HCT116 (cell line): ENCODE data around the gene FOSB. TPM values are rescaled to one million over a fixed set of nuclear protein-coding genes. Genes with fewer than 3 reads are reported as not detected.

Source experiments
- ATAC-seq: fragments of 200-7000 bp; cut with Tn5 transposase; 2 replicates; pipeline ENCODE4 v1.9.1; 2020; ENCODE audit warnings: mild to moderate bottlenecking, moderate library complexity
- BruUV-seq: library from RNA; stranded (reverse); fragments of 400-500 nt; replicated peaks from 2 replicates; lab custom pipeline; 2021; lab: Mats Ljungman, UMichigan
- CTCF ChIA-PET: fragments of 300-600 bp; sonication (Branson Sonifier 250); formaldehyde crosslinking; loops from one replicate; lab custom pipeline; 2021; ENCODE audit warnings: antibody characterized with exemption; lab: Charles Lee
- POLR2A ChIA-PET: fragments of 300-600, 350-600 bp; sonication (Branson Sonifier 250); formaldehyde crosslinking; loops from one replicate; lab custom pipeline; 2021; ENCODE audit warnings: antibody characterized with exemption; lab: Charles Lee
- RAD21 ChIA-PET, 2 experiments: fragments of 300-600 bp; sonication (Branson Sonifier 250); formaldehyde crosslinking; loops; one replicate each; lab custom pipeline; 2023; ENCODE audit warnings: low total read pairs in 2 of 2; ENCODE audit not compliant: uncharacterized antibody in 2 of 2, unreplicated experiment in 2 of 2, low non-redundant PET in 1 of 2; lab: Charles Lee
- DNase-seq: peaks from one replicate; pipeline ENCODE4 v3.0.0-alpha.2; 2010; ENCODE audit warnings: low read depth, low spot score
- H2AFZ ChIP-seq: fragments of 200-600 bp; shearing (Covaris generic), sonication (generic); 2 replicates; pipeline ENCODE4 v1.6.1; 2017; ENCODE audit warnings: low read depth, mixed run types, mixed read lengths, antibody characterized with exemption, low read length; ENCODE audit not compliant: poor library complexity, severe bottlenecking
- H3K27ac ChIP-seq: 2 replicates; pipeline ENCODE4 v1.5.1; 2012; ENCODE audit warnings: low read depth, low read length
- H3K27me3 ChIP-seq: fragments of 200-600 bp; sonication (generic); 2 replicates; pipeline ENCODE4 v1.6.1; 2016; ENCODE audit warnings: mixed run types, low read length, mixed read lengths; ENCODE audit not compliant: insufficient read depth
- H3K36me3 ChIP-seq, 2 experiments: fragments of 200-500 bp in 1 of 2; fragments of 200-600 bp in 1 of 2; sonication (Bioruptor generic) in 1 of 2; sonication (generic) in 1 of 2; 2 replicates each; pipeline versions ENCODE4 v1.5.1 to v1.6.1; 2014 to 2016; ENCODE audit warnings: low read length in 2 of 2, inconsistent platforms in 1 of 2, mixed read lengths in 1 of 2, mixed run types in 1 of 2; ENCODE audit not compliant: insufficient read depth in 2 of 2, control insufficient read depth in 1 of 2
- H3K4me1 ChIP-seq, 2 experiments: fragments of 200-600 bp in 1 of 2; sonication (generic) in 1 of 2; 2 replicates each; pipeline versions ENCODE4 v1.5.1 to v1.6.1; 2012 to 2017; ENCODE audit warnings: low read length in 2 of 2, inconsistent platforms in 1 of 2, mild to moderate bottlenecking in 1 of 2, mixed read lengths in 1 of 2, mixed run types in 1 of 2, moderate library complexity in 1 of 2; ENCODE audit not compliant: insufficient read depth in 2 of 2, control insufficient read depth in 1 of 2
- H3K4me2 ChIP-seq: fragments of 200-600 bp; sonication (generic); 2 replicates; pipeline ENCODE4 v1.6.1; 2017; ENCODE audit warnings: mixed run types, low read length, mixed read lengths
- H3K4me3 ChIP-seq, 2 experiments: fragments of 200-600 bp in 1 of 2; sonication (generic) in 1 of 2; replicated peaks in 1 of 2; 2 replicates each; pipeline ENCODE4 v1.5.1; 2011 to 2016; ENCODE audit warnings: low read length in 2 of 2, control low read depth in 1 of 2, low read depth in 1 of 2, mild to moderate bottlenecking in 1 of 2, mixed read lengths in 1 of 2, mixed run types in 1 of 2
- H3K79me2 ChIP-seq: fragments of 200-600 bp; sonication (generic); 2 replicates; pipeline ENCODE4 v1.6.1; 2017; ENCODE audit warnings: mild to moderate bottlenecking, mixed run types, low read length, moderate library complexity, mixed read lengths; ENCODE audit not compliant: insufficient read depth
- H3K9ac ChIP-seq: fragments of 200-600 bp; sonication (generic); 2 replicates; pipeline ENCODE4 v1.6.1; 2016; ENCODE audit warnings: low read length, mixed read lengths
- H3K9me2 ChIP-seq: fragments of 200-600 bp; sonication (generic), shearing (Covaris generic); 2 replicates; pipeline ENCODE4 v1.6.1; 2017; ENCODE audit warnings: mixed run types, mild to moderate bottlenecking, moderate library complexity; ENCODE audit not compliant: insufficient read depth
- H3K9me3 ChIP-seq, 2 experiments: fragments of 200-500 bp in 1 of 2; fragments of 200-600 bp in 1 of 2; sonication (Bioruptor generic) in 1 of 2; sonication (generic) in 1 of 2; 2 replicates each; pipeline ENCODE4 v1.6.1; 2014 to 2017; ENCODE audit warnings: low read length in 2 of 2, mixed read lengths in 2 of 2, inconsistent platforms in 1 of 2, low read depth in 1 of 2, mild to moderate bottlenecking in 1 of 2, mixed run types in 1 of 2, moderate library complexity in 1 of 2; ENCODE audit not compliant: control insufficient read depth in 1 of 2, insufficient read depth in 1 of 2
- H4K20me1 ChIP-seq: fragments of 200-600 bp; sonication (generic), shearing (Covaris generic); 2 replicates; pipeline ENCODE4 v1.6.1; 2017; ENCODE audit warnings: mixed run types, mild to moderate bottlenecking, moderate library complexity; ENCODE audit not compliant: insufficient read depth
- EGR1 ChIP-seq: IDR thresholded peaks from 2 replicates; pipeline ENCODE4 v1.6.1; 2012; ENCODE audit warnings: low read depth
- EZH2 ChIP-seq: fragments of 200-600 bp; sonication (generic); IDR thresholded peaks from 2 replicates; pipeline ENCODE4 v1.6.1; 2017; ENCODE audit warnings: antibody characterized with exemption, mixed run types
- FOSL1 ChIP-seq: IDR thresholded peaks from 2 replicates; pipeline ENCODE4 v1.6.1; 2012; ENCODE audit warnings: low read depth
- MAX ChIP-seq: IDR thresholded peaks from 2 replicates; pipeline ENCODE4 v1.6.1; 2012
- RAD21 ChIP-seq: IDR thresholded peaks from 2 replicates; pipeline ENCODE4 v1.6.1; 2012; ENCODE audit warnings: low read depth, mild to moderate bottlenecking
- TCF7L2 ChIP-seq: IDR thresholded peaks from 2 replicates; pipeline ENCODE4 v1.7.0; 2011; ENCODE audit warnings: borderline replicate concordance, inconsistent platforms; ENCODE audit not compliant: insufficient read depth, insufficient read length; ENCODE audit errors: extremely low read depth
- YY1 ChIP-seq: IDR thresholded peaks from 2 replicates; pipeline ENCODE4 v1.6.1; 2011; ENCODE audit warnings: low read length, low read depth, moderate library complexity, mild to moderate bottlenecking; ENCODE audit not compliant: insufficient replicate concordance; ENCODE audit errors: extremely low read depth
- ZNF274 ChIP-seq: fragments of 200-500 bp; sonication (Bioruptor generic); IDR thresholded peaks from 2 replicates; pipeline ENCODE4 v1.6.1; 2014; ENCODE audit warnings: mild to moderate bottlenecking, low read depth, low read length, inconsistent platforms
- intact Hi-C: fragments of 100-400 bp; cut with micrococcal nuclease; formaldehyde crosslinking; loops from 2 replicates; pipeline ENCODE4 v1.10.0; 2022
- total RNA-seq: library from RNA; stranded (reverse); gene quantifications from one replicate; pipeline ENCODE4 v1.2.1, GENCODE V29; 2021; ENCODE audit not compliant: unreplicated experiment
- TF ChIP-seq, protein P1 (sequence below), 3 experiments: fragments of 200-600 bp in 1 of 3; sonication (generic) in 1 of 3; IDR thresholded peaks in 2 of 3; conservative IDR thresholded peaks in 1 of 3; 2 replicates each; pipeline ENCODE4 v1.5.1; 2012 to 2017; ENCODE audit warnings: low read depth in 2 of 3, low read length in 2 of 3, antibody characterized with exemption in 1 of 3, borderline replicate concordance in 1 of 3, control low read depth in 1 of 3, mild to moderate bottlenecking in 1 of 3, mixed read lengths in 1 of 3, mixed run types in 1 of 3, moderate library complexity in 1 of 3; ENCODE audit not compliant: insufficient read depth in 1 of 3

FOSB gene
- total RNA-seq, 1 experiment from 2014 or later, result 12.6 TPM

DNA sequence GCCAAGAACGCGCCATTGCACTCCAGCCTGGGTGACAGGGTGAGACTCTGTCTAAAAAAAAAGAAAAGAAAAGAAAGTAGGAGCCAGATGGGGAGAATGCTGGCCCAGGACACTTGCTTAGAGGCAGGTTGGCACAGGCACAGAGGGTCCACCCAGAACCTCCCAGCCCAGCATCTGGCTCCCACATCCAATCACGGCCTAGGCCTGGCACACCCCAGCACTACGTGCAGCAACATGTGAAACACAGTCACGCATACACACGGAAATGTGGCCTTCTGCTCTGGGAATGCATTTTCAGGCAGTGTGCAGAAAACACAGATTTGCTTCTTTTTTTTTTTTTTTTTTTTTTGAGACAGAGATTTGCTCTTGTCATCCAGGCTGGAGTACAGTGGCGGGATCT is 20.9 kb upstream of the FOSB start:
- Histone ChIP-seq H3K27me3 (no peaks in the 10 kb centered on the region), H3K4me3 (no peak overlapping the region), H3K4me1 (peaks cover 39 to 68% of the 10 kb centered on the region in 2 experiments), H3K79me2 (no peaks in the 10 kb centered on the region), H3K9me2 (no peaks in the 10 kb centered on the region), H2AFZ (no peak overlapping the region), H3K9me3 (peaks cover 0 to 4% of the 10 kb centered on the region in 2 experiments; a peak in 1 of 4 replicates), H3K27ac (no peak overlapping the region), H3K36me3 (no peaks in the 10 kb centered on the region), H3K4me2 (no peak overlapping the region), H4K20me1 (no peaks in the 10 kb centered on the region), H3K9ac (no peak overlapping the region)
- intact Hi-C loops, result no loop called here
- RAD21 ChIA-PET, result no interaction called here
- BruUV-seq, result no TSS peak
- no peak for TF ChIP-seq YY1
- no peak for TF ChIP-seq EGR1
- TF ChIP-seq MAX, result no peak
- TF ChIP-seq FOSL1, result no peak
- TF ChIP-seq ZNF274, result no peak
- TF ChIP-seq, protein P1, sequence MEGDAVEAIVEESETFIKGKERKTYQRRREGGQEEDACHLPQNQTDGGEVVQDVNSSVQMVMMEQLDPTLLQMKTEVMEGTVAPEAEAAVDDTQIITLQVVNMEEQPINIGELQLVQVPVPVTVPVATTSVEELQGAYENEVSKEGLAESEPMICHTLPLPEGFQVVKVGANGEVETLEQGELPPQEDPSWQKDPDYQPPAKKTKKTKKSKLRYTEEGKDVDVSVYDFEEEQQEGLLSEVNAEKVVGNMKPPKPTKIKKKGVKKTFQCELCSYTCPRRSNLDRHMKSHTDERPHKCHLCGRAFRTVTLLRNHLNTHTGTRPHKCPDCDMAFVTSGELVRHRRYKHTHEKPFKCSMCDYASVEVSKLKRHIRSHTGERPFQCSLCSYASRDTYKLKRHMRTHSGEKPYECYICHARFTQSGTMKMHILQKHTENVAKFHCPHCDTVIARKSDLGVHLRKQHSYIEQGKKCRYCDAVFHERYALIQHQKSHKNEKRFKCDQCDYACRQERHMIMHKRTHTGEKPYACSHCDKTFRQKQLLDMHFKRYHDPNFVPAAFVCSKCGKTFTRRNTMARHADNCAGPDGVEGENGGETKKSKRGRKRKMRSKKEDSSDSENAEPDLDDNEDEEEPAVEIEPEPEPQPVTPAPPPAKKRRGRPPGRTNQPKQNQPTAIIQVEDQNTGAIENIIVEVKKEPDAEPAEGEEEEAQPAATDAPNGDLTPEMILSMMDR (IDR thresholded peaks at IDR 0.05 in 2 of 3, conservative IDR thresholded peaks at IDR 0.05 in 1 of 3; ENCODE audit: borderline replicate concordance in 1 of 3, insufficient read depth in 1 of 3, low read depth in 2 of 3, low read length in 2 of 3), result no peak
- TF ChIP-seq EZH2, result no peak
- no peak for TF ChIP-seq TCF7L2
- no peak for TF ChIP-seq RAD21
- ATAC-seq (no peak), DNase-seq (no peak)
- POLR2A ChIA-PET, result no interaction called here
- CTCF ChIA-PET, result interaction anchor here (0.7 to 3.7 kb wide), 3 partner anchors 8 to 43 kb away, joined by 3 to 10 read pairs (median 5); no protein-coding TSS in a partner anchor
